ENCODE results near the gene PAK3.

Gene PAK3

GRCh38 chrX:111110098-111110775 lies 14.2 kb downstream of the PAK3 start:
- no peak overlapping the region for H3K4me3 ChIP-seq (ENCODE audit: low read depth, low read length)
- in situ Hi-C loops (cut with HindIII; ENCODE audit: low sequenced_read_pairs) = no loop called here
- TF ChIP-seq CTCF (IDR thresholded peaks at IDR 0.05; ENCODE audit: low read depth, low read length, missing control alignments) = no peak
- no peak for DNase-seq (ENCODE audit: low read depth)

GRCh38 chrX:111114806-111115205 lies 18.8 kb downstream of the PAK3 start:
- TF ChIP-seq CTCF (IDR thresholded peaks at IDR 0.05; ENCODE audit: low read depth, low read length, missing control alignments) = no peak
- in situ Hi-C loops (cut with HindIII; ENCODE audit: low sequenced_read_pairs) = no loop called here
- DNase-seq (ENCODE audit: low read depth) = no peak
- H3K4me3 ChIP-seq (ENCODE audit: low read depth, low read length) = no peak overlapping the region

- H3K4me3 ChIP-seq (ENCODE audit: low read depth, low read length) = no peak overlapping the region
- DNase-seq (ENCODE audit: low read depth) = no peak
- no peak for TF ChIP-seq CTCF (IDR thresholded peaks at IDR 0.05; ENCODE audit: low read depth, low read length, missing control alignments)
- in situ Hi-C loops (cut with HindIII; ENCODE audit: low sequenced_read_pairs) = no loop called here
Measured at GRCh38 chrX:111116666-111117065, 20.7 kb downstream of the PAK3 start.

GRCh38 chrX:111119341-111119740 lies 23.4 kb downstream of the PAK3 start:
- no peak overlapping the region for H3K4me3 ChIP-seq (ENCODE audit: low read depth, low read length)
- no peak for DNase-seq (ENCODE audit: low read depth)
- no peak for TF ChIP-seq CTCF (IDR thresholded peaks at IDR 0.05; ENCODE audit: low read depth, low read length, missing control alignments)
- in situ Hi-C loops (cut with HindIII; ENCODE audit: low sequenced_read_pairs) = no loop called here

GRCh38 chrX:111123125-111123524 lies 27.1 kb downstream of the PAK3 start:
- no peak for DNase-seq (ENCODE audit: low read depth)
- no peak overlapping the region for H3K4me3 ChIP-seq (ENCODE audit: low read depth, low read length)
- in situ Hi-C loops (cut with HindIII; ENCODE audit: low sequenced_read_pairs) = no loop called here
- TF ChIP-seq CTCF (IDR thresholded peaks at IDR 0.05; ENCODE audit: low read depth, low read length, missing control alignments) = no peak

- H3K4me3 ChIP-seq (ENCODE audit: low read depth, low read length) = no peak overlapping the region
- in situ Hi-C loops (cut with HindIII; ENCODE audit: low sequenced_read_pairs) = no loop called here
- TF ChIP-seq CTCF (IDR thresholded peaks at IDR 0.05; ENCODE audit: low read depth, low read length, missing control alignments) = no peak
- DNase-seq (ENCODE audit: low read depth) = no peak
Measured at GRCh38 chrX:111123606-111124179, 27.7 kb downstream of the PAK3 start.

Data from astrocyte of the cerebellum (primary cell).